ENCODE data around the gene SNX13. TPM values are rescaled to one million over a fixed set of nuclear protein-coding genes. Genes with fewer than 3 reads are reported as not detected.

The SNX13 gene
- total and polyA plus RNA-seq, 9 of the 15 experiments (the other 6 are each of a cell fraction or from before 2014, with no cell fraction given) = 5.6 to 33.2 (median 25.4) TPM

DNA sequence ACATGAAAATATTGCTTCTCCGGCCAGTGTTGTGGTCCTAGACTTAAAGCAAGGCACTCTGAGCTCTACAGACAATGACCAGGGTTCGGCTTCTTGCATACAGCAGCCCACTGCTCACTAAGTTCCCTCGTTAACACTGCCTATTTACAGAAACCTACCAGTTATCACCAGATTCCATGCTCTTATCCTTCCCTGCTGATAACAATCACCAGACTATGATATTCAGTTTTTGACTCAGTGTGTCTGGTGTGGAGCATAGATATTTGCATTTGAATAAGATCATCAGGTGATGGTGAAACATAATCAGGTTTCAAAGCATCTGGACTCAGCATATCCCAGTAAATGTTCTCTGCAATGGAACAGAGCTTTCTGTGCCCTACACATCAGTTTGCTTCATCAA, 182.3 kb downstream of the SNX13 start:
- FAIRE-seq (no peak), ATAC-seq (no peak), DNase-seq (ENCODE audit: extremely low read depth in 1 of 4, low spot score in 3 of 4) (no peak)
- Histone ChIP-seq H3K9me1 (ENCODE audit: control insufficient read depth, insufficient read depth, low read length) (no peaks in the 10 kb centered on the region), H3K4me3 (no peak overlapping the region), H3K79me2 (ENCODE audit: control insufficient read depth, insufficient read depth, low read length) (no peaks in the 10 kb centered on the region), H3K27me3 (ENCODE audit: control insufficient read depth in 2 of 2, insufficient read depth in 2 of 2, low read length in 2 of 2) (no peaks in the 10 kb centered on the region), H4K20me1 (replicated peaks; ENCODE audit: control insufficient read depth, insufficient read depth, low read length) (no peaks in the 10 kb centered on the region), H3K27ac (ENCODE audit: extremely low read depth, low read depth, low read length) (no peak overlapping the region), H3K4me1 (replicated peaks in 1 of 2; ENCODE audit: control insufficient read depth in 2 of 2, insufficient read depth in 2 of 2, low read length in 2 of 2) (no peaks in the 10 kb centered on the region), H3K4me2 (ENCODE audit: insufficient read depth, low read length) (no peak overlapping the region), H3K9me3 (replicated peaks; ENCODE audit: control insufficient read depth, insufficient read depth, low read depth, low read length) (no peaks in the 10 kb centered on the region), H3K36me3 (ENCODE audit: control insufficient read depth, insufficient read depth, low read length) (no peaks in the 10 kb centered on the region), H3K9ac (ENCODE audit: insufficient read depth in 1 of 2, low read depth in 2 of 2, low read length in 2 of 2) (no peak overlapping the region), H2AFZ (ENCODE audit: low read depth, low read length) (no peak overlapping the region)
- WGBS (ENCODE audit: insufficient coverage, low coverage, missing lambda C conversion rate) = 0% methylated on average over 3 of the region's 3 CpGs
- CTCF ChIA-PET (ENCODE audit: low intra/inter-chr PET ratio) = no interaction called here
- TF ChIP-seq KDM4B (IDR thresholded peaks at IDR 0.05; ENCODE audit: borderline replicate concordance in 2 of 2, low read depth in 1 of 2) = no peak
- no peak for TF ChIP-seq COPS2 (conservative IDR thresholded peaks at IDR 0.05)
- TF ChIP-seq, protein P1, sequence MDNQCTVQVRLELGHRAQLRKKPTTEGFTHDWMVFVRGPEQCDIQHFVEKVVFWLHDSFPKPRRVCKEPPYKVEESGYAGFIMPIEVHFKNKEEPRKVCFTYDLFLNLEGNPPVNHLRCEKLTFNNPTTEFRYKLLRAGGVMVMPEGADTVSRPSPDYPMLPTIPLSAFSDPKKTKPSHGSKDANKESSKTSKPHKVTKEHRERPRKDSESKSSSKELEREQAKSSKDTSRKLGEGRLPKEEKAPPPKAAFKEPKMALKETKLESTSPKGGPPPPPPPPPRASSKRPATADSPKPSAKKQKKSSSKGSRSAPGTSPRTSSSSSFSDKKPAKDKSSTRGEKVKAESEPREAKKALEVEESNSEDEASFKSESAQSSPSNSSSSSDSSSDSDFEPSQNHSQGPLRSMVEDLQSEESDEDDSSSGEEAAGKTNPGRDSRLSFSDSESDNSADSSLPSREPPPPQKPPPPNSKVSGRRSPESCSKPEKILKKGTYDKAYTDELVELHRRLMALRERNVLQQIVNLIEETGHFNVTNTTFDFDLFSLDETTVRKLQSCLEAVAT (IDR thresholded peaks at IDR 0.05) = no peak
- TF ChIP-seq, protein P2, sequence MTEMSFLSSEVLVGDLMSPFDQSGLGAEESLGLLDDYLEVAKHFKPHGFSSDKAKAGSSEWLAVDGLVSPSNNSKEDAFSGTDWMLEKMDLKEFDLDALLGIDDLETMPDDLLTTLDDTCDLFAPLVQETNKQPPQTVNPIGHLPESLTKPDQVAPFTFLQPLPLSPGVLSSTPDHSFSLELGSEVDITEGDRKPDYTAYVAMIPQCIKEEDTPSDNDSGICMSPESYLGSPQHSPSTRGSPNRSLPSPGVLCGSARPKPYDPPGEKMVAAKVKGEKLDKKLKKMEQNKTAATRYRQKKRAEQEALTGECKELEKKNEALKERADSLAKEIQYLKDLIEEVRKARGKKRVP (CRISPR knock-in tag; IDR thresholded peaks at IDR 0.05) = no peak
- POLR2A ChIA-PET = interaction anchor here (1.2 kb wide), 1 partner anchor 12 kb away, joined by 4 read pairs; no protein-coding TSS in a partner anchor
- BruUV-seq (replicated peaks) = no TSS peak
- in situ Hi-C loops (cut with MboI) = no loop called here
- intact Hi-C loops (cut with micrococcal nuclease) = no loop called here

All from K562 (cell line).